ENCODE measurements around the gene RAD52. TPM values are rescaled to one million over a fixed set of nuclear protein-coding genes. Genes with fewer than 3 reads are reported as not detected.

RAD52 gene
- total and polyA plus RNA-seq, 2 donors from 2014 or later = 6.4 to 17.1 TPM

- Histone ChIP-seq H3K9me3 (ENCODE audit: control insufficient read depth in 2 of 3, insufficient read depth in 1 of 3, low read length in 3 of 3) (no peaks in the 10 kb centered on the region), H3K36me3 (ENCODE audit: control insufficient read depth in 2 of 3, insufficient read depth in 3 of 3, low read length in 3 of 3) (no peaks in the 10 kb centered on the region), H3K27ac (ENCODE audit: low read depth in 2 of 2, low read length in 2 of 2) (no peak overlapping the region), H3K27me3 (ENCODE audit: control insufficient read depth, insufficient read depth, low read length) (no peaks in the 10 kb centered on the region), H3K4me1 (ENCODE audit: control insufficient read depth in 2 of 3, insufficient read depth in 2 of 3, low read depth in 1 of 3, low read length in 3 of 3) (no peaks in the 10 kb centered on the region), H3K4me3 (ENCODE audit: low read length in 3 of 3) (no peak overlapping the region), H3K9ac (ENCODE audit: low read length in 3 of 3) (no peak overlapping the region)
- FAIRE-seq (no peak), DNase-seq (no peak)
- intact Hi-C loops (cut with DNase I) = no loop called here
- TF ChIP-seq CTCF (IDR thresholded peaks at IDR 0.05; ENCODE audit: borderline replicate concordance, extremely low read depth, insufficient read depth) = no peak
Measured at GRCh38 chr12:953776-954175, 4.3 kb upstream of the RAD52 start.

GRCh38 chr12:951176-951575 lies 1.7 kb upstream of the RAD52 start:
- Histone ChIP-seq H3K27me3 (ENCODE audit: control insufficient read depth, insufficient read depth, low read length) (no peaks in the 10 kb centered on the region), H3K4me3 (ENCODE audit: low read length in 3 of 3) (no peak overlapping the region), H3K36me3 (ENCODE audit: control insufficient read depth in 2 of 3, insufficient read depth in 3 of 3, low read length in 3 of 3) (no peaks in the 10 kb centered on the region), H3K9me3 (ENCODE audit: control insufficient read depth in 2 of 3, insufficient read depth in 1 of 3, low read length in 3 of 3) (no peaks in the 10 kb centered on the region), H3K4me1 (ENCODE audit: control insufficient read depth in 2 of 3, insufficient read depth in 2 of 3, low read depth in 1 of 3, low read length in 3 of 3) (peaks cover 0 to 2% (median 0%) of the 10 kb centered on the region in 3 donors), H3K9ac (ENCODE audit: low read length in 3 of 3) (no peak overlapping the region), H3K27ac (ENCODE audit: low read depth in 2 of 2, low read length in 2 of 2) (no peak overlapping the region)
- intact Hi-C loops (cut with DNase I) = no loop called here
- FAIRE-seq = no peak
- no peak for TF ChIP-seq CTCF (IDR thresholded peaks at IDR 0.05; ENCODE audit: borderline replicate concordance, extremely low read depth, insufficient read depth)
- no peak for DNase-seq

- DNase-seq (peak in 1 of 5 donors; percentile 45), FAIRE-seq (no peak)
- intact Hi-C loops (cut with DNase I) = no loop called here
- Histone ChIP-seq H3K4me3 (ENCODE audit: low read length in 3 of 3) (peak overlapping the region; percentile 65 to 96 (median 82)), H3K9ac (ENCODE audit: low read length in 3 of 3) (no peak overlapping the region), H3K9me3 (ENCODE audit: control insufficient read depth in 2 of 3, insufficient read depth in 1 of 3, low read length in 3 of 3) (no peaks in the 10 kb centered on the region), H3K36me3 (ENCODE audit: control insufficient read depth in 2 of 3, insufficient read depth in 3 of 3, low read length in 3 of 3) (no peaks in the 10 kb centered on the region), H3K4me1 (ENCODE audit: control insufficient read depth in 2 of 3, insufficient read depth in 2 of 3, low read depth in 1 of 3, low read length in 3 of 3) (peaks cover 0 to 2% (median 0%) of the 10 kb centered on the region in 3 donors), H3K27ac (ENCODE audit: low read depth in 2 of 2, low read length in 2 of 2) (no peak overlapping the region), H3K27me3 (ENCODE audit: control insufficient read depth, insufficient read depth, low read length) (no peaks in the 10 kb centered on the region)
- TF ChIP-seq CTCF (IDR thresholded peaks at IDR 0.05; ENCODE audit: borderline replicate concordance, extremely low read depth, insufficient read depth) = no peak
Measured at GRCh38 chr12:948238-948637, 1.3 kb downstream of the RAD52 start.

- Histone ChIP-seq H3K36me3 (ENCODE audit: control insufficient read depth in 2 of 3, insufficient read depth in 3 of 3, low read length in 3 of 3) (no peaks in the 10 kb centered on the region), H3K27me3 (ENCODE audit: control insufficient read depth, insufficient read depth, low read length) (no peaks in the 10 kb centered on the region), H3K9me3 (ENCODE audit: control insufficient read depth in 2 of 3, insufficient read depth in 1 of 3, low read length in 3 of 3) (no peaks in the 10 kb centered on the region), H3K27ac (ENCODE audit: low read depth in 2 of 2, low read length in 2 of 2) (no peak overlapping the region), H3K4me1 (ENCODE audit: control insufficient read depth in 2 of 3, insufficient read depth in 2 of 3, low read depth in 1 of 3, low read length in 3 of 3) (peaks cover 0 to 2% (median 0%) of the 10 kb centered on the region in 3 donors), H3K4me3 (ENCODE audit: low read length in 3 of 3) (no peak overlapping the region), H3K9ac (ENCODE audit: low read length in 3 of 3) (no peak overlapping the region)
- FAIRE-seq (no peak), DNase-seq (no peak)
- intact Hi-C loops (cut with DNase I) = no loop called here
- TF ChIP-seq CTCF (IDR thresholded peaks at IDR 0.05; ENCODE audit: borderline replicate concordance, extremely low read depth, insufficient read depth) = no peak
Measured at GRCh38 chr12:946631-947030, 2.9 kb downstream of the RAD52 start.

All from kidney (tissue), 14 donors.